GM19463 (cell line): ENCODE results near the gene P2RY8.
"Not testable (repeated sequence)": the region's sequence is repeated elsewhere in the genome, so short reads cannot be mapped to it uniquely, and the experiment has no call there.

Experiments
- ATAC-seq: cut with Tn5 transposase; IDR thresholded peaks from one replicate; pipeline ENCODE4 v1.9.1; 2021; ENCODE audit warnings: mild to moderate bottlenecking, moderate library complexity; ENCODE audit not compliant: unreplicated experiment

P2RY8 gene

GRCh38 chrX:1488745-1489144 lies 48.2 kb downstream of the P2RY8 start:
- no peak for ATAC-seq

GRCh38 chrX:1488141-1488540 lies 48.8 kb downstream of the P2RY8 start:
- no peak for ATAC-seq

- ATAC-seq: no peak
Measured at GRCh38 chrX:1487401-1487800, 49.6 kb downstream of the P2RY8 start.

GRCh38 chrX:1486749-1487361 lies 50.1 kb downstream of the P2RY8 start:
- no peak for ATAC-seq

- no peak for ATAC-seq
Measured at GRCh38 chrX:1486177-1486576, 50.8 kb downstream of the P2RY8 start.

GRCh38 chrX:1485033-1485432 lies 52.0 kb downstream of the P2RY8 start:
- no peak for ATAC-seq

GRCh38 chrX:1484638-1485019 lies 52.4 kb downstream of the P2RY8 start:
- ATAC-seq: no peak

- ATAC-seq: peak; percentile 52
Measured at GRCh38 chrX:1483843-1484637, 52.9 kb downstream of the P2RY8 start.

GRCh38 chrX:1482530-1482928 lies 54.5 kb downstream of the P2RY8 start:
- ATAC-seq: not testable (repeated sequence)

GRCh38 chrX:1481636-1482529 lies 55.1 kb downstream of the P2RY8 start:
- peak; percentile 35 for ATAC-seq

GRCh38 chrX:1480082-1480785 lies 56.8 kb downstream of the P2RY8 start:
- ATAC-seq: no peak

- ATAC-seq: no peak
Measured at GRCh38 chrX:1477801-1478458, 59.1 kb downstream of the P2RY8 start.

- no peak for ATAC-seq
Measured at GRCh38 chrX:1477229-1477628, 59.8 kb downstream of the P2RY8 start.

GRCh38 chrX:1476682-1477081 lies 60.3 kb downstream of the P2RY8 start:
- ATAC-seq: no peak

GRCh38 chrX:1475881-1476280 lies 61.1 kb downstream of the P2RY8 start:
- ATAC-seq: no peak

- no peak for ATAC-seq
Measured at GRCh38 chrX:1475481-1475880, 61.5 kb downstream of the P2RY8 start.

GRCh38 chrX:1474593-1474992 lies 62.4 kb downstream of the P2RY8 start:
- ATAC-seq: not testable (repeated sequence)

GRCh38 chrX:1472975-1473374 lies 64.0 kb downstream of the P2RY8 start:
- ATAC-seq: no peak

- peak; percentile 63 for ATAC-seq
Measured at GRCh38 chrX:1468250-1468772, 68.7 kb downstream of the P2RY8 start.

- peak; percentile 39 for ATAC-seq
Measured at GRCh38 chrX:1466971-1467561, 69.9 kb downstream of the P2RY8 start.
